ENCODE results near the gene ATP2C2.
"Not testable (repeated sequence)": the region's sequence is repeated elsewhere in the genome, so short reads cannot be mapped to it uniquely, and the experiment has no call there.

ATP2C2 gene

DNA sequence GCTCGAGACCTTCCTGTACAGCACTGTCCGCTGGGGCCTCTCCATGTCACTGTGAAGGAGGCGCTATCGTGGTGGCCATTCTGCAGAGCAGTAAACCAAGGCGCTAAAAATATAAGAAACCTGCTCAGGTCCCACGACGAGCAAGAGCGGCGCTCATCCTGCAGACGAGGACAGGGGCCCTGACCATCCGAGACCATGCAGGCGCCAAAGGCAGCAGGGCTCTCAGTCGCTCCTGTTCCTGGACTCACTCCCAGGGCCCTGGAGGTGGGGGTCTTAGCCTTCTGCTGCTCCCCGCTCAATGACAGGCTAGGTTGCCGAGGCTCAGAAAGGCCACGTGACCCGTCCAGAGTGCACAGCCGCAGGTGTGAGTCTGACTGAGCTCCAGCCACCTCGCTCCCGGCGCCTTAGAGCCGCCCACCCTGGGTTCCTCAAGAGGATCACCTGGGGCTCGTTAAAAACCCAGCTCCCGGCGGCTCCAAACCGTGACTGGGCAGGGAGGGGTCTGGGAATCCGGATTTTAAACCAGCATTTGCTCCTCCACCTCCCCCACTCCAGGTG is 509 bp upstream of the ATP2C2 start:
- DNase-seq = no peak

DNA sequence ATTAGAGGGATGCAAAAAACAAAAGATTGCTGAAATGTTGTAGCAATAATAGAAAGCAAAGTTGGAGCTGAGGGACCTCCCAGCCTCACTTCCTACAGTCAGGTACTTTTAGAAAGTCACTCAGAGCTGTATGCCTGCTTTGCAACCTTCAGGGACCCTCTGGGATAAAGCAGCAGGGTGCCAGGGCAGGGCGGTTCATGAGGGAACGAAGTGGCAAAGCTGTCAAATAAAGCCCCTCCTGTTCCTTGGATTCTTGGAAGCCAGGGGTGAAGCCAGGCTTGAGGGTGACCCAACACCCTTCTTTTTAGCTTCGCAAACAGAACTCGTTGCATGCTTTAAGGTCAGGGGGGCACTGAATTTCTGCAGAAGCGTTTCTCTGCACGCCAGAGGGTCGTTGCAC is 767 bp downstream of the ATP2C2 start:
- DNase-seq = no peak

DNA sequence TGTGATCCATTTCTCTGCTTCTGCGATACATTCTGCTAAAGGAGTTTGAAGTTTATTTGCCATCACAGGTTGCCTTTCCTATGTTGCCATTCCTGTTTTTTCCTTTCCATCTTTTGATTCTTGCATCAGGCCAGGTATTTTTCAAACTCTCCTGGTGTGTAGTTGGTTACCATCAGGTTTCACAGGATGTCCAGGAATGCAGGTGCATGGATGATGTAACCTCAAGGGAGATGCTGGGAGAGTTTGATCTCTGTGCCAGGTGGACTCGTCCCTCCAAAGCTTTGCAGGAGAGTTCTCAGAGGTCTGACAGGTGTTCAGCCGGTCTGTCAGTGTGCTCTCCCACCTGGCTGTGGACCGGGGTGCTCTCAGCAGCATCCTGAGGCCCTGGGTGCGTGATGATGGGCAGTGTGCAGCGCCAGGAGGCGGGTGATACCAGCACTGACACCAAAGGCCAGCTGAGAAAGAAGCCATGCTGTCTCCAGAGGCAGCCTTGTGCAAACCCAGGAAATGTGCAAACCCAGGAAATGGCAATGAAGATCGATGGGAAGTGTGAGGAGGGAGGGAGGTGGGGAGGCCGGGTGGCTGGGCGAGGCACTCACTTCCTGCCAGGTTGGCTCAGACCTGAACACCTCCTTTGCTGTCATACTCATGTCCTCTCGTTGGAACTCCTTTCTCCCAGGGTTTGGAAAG is 1.7 kb downstream of the ATP2C2 start:
- DNase-seq = no peak

DNA sequence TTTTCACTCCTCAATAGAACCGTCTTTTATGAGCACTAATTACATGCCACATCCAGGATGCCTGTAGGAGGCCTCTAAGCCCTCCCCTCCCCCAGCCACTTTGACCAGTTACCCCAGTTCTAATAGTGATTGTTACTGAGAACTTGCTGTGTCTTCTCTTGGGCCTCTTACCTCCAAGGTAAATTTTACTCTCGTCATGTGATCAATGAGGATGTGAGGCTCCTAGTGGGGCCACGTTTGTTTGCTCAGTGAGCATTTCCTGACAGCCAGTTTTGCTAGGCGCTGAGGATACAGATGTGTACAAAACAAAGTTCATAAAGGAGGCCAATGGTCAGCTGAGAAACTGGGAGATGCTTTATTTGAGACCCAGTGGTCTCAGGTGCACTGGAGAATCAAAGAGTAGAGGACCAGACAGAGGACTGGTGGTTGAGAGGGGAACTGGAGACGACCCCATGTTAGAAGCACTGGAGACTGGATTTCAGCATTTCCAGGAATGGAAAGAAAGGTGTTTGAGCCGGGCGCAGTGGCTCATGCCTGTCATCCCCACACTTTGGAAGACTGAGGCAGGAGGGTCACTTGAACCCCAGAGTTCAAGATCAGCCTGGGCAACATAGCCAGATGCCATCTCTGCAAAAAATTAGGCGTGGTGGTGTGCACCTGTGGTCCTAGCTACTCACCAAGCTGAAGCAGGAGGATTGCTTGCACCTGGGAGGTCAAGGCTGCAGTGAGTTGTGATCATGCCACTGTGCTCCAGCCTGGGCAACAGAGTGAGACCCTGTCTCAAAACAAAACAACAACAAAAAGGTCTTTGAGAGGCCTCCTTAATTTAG is 2.6 kb downstream of the ATP2C2 start:
- no peak for DNase-seq

DNA sequence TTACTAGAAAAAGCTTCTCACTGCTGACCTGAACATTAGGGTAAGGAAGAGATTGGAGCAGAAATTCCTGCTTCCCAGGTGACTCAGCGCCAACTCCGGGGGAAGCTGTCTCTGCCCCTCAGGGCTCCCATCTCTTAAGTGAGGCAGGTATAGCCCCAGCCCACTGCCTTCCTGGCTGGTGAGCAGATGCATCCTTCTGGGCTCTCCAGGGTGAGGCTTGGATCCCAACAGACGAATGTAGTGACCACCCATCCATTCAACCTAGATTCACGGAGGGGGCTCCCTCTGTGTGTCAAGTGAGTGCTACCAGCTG is 3.2 kb downstream of the ATP2C2 start:
- no peak for DNase-seq

DNA sequence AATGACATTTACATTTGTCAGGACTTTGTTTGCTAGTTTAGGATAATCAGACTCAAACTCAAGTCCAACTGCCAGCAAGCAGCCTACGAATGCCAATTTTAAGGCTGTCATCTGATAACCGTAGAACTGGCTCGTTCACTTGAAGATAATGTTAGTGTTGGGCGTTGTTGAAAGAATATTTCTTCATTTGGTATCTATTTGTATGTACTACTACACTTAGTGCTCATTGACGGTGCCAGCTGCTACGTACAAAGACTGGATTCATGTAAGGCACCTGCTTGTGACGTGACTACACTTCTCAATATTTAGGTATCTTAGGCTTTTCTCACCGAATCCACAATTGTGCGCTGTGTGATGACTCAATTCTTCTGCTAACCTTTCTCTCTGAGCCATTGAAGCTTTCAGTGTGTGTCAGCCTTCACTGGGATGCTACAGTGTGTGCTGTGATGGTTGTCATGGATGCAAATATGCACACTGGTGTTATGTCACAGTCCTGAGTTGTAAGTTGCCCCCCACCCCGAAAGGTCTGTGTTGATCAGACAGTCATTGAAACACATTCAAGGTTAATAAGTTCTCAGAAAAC is 5.7 kb downstream of the ATP2C2 start:
- DNase-seq = no peak

DNA sequence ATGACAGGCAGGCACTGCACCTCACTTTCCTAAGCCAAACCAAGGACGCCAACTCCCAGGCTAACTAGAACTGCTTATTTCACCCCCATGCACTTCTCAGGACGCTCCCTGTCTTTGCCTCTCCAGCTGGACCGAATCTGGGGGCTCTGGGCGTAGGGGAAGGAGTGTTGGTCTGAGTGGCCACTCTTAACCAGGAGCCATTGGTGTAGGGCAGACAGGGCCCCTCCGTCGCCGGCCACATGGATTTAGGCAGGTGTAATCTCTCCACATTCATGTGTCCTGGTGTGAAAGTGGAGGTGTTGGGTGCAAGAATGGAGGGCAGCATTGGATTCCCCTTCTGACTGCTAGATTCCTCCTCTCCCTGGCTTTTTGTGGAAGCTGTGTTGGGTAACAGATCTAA is 9.8 kb downstream of the ATP2C2 start:
- no peak for DNase-seq

DNA sequence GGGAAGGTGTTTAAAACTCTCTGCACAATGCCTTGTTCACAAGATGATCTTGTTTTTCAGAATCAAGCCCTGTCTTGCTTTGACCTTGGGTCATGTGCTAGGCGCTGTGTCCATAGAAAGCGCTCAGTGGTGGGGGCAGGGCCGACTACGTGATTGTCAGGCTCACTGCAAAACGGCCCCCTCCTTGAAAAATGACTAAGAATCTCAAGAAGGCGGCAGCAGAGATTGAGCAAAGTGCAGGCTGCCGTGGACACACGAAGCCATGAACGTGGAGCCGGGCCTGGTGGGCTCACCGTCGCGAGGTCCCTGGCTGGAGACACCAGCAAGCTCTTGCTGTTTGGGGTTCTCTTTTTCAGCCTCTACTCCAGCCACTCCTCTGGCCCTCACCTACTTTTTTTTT is 10.2 kb downstream of the ATP2C2 start:
- no peak for DNase-seq

DNA sequence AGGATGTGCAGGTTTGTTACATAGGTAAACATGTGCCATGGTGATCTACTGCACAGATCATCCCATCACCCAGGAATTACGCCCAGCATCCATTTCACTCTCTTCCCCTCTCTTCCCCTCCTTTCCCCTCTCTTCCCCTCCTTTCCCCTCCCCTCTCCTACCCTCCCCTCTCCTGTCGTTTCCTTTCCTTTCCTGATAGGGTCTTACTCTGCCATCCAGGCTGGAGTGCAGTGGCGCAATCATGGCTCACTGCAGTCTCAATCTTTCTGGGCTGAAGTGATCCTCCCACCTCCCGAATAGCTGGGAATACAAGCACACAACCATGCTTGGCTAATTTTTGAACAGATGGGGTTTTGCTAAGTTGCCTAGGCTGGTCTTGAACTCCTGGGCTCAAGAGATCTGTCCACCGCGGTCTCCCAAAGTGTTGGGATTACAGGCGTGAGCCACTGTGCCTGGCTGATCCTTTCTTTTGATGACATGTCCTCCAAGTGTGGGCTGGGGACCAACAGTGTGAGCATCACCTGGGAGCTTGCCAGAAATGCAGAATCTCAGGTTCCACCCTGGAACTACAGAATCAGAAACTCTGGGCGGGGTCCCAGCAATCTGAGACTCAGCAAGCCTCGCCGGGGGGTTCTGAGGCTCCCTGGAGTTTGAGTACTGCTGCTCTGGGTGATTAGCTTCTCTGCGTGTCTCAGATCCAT is 10.8 kb downstream of the ATP2C2 start:
- no peak for DNase-seq

DNA sequence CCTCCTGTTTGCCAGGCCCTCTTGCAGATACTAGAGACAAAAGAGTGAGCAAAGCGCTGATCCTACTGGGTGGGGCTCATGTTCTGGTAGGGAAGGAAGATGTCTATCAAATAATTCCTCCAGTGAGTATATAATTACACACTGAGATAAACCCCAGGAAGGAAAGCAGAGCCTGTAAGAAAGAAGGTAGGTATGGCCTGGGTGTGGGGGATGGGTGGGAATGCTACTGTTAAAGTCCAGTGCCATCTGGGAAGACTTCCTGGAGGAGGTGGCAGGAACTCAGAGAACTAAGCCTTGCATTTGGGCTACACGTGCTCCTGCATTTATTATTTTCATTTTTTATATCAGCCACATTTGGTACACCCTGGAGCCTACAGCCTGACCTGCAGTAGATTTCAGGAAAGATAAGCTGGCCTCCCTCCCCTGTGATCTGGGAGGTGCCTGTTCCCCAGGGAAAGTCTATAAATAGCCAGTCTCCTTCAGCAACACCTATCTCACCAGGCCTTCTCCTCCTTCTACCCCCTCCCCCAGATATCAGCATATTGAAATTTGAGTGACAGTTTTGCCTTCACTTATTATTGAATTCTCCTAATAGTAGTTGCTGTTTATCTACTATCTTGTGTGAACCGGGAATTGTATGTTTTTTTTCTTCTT is 11.5 kb downstream of the ATP2C2 start:
- no peak for DNase-seq

DNA sequence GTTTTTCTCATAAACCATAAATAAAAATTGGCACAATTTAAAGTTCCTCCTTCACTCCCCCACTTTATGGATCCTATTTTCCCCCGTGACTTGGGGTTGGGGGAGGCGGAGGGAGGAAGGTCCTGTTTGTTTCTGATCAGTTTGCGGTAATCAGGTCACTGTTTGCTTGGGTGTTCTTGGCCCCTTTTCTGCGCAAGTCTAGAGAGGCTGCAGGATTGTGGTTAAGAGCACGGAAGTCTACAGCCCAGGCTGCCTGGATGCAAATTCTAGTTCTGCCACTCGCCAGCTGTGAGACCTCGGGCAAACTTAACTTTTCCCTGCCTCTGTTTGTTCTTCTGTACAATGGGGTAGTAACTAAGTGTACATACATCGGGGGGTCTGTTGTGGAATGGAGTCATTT is 12.1 kb downstream of the ATP2C2 start:
- no peak for DNase-seq

DNA sequence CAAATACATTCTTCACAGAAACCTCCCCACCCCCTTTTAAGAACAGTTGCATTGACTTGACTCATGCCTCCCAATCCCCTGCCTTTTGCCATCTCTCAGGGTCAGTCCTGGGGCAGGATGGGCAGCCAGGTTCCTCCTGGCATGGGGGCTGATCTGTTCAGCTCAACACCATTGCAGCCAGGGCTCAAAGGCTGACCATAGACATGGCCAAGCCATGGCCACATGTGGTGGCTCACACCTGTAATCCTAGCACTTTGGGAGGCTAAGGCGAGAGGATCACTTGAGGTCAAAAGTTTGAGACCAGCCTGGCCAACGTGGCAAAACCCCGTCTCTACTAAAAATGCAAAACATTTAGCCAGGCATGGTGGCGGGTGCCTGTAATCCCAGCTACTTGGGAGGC is 14.1 kb downstream of the ATP2C2 start:
- no peak for DNase-seq

DNA sequence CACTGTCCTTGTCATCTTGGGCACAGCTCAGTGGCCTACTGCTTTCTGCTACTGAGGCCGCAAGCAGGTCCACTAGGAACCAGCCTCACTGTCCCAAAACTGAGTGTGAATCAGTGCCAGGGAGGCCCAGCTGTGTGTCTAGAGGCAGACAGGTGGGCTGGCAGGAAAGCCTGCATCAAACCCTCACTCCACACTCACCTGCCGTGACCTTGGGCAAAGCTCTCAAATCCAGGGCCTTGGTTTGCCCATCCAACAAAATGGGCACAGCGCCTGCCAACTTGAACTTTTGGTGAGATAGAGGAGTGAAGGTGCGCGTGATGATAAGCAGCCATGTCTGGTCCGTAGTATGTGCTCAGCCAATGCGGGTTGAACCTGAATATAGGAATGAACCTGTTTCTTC is 14.8 kb downstream of the ATP2C2 start:
- DNase-seq = no peak

DNA sequence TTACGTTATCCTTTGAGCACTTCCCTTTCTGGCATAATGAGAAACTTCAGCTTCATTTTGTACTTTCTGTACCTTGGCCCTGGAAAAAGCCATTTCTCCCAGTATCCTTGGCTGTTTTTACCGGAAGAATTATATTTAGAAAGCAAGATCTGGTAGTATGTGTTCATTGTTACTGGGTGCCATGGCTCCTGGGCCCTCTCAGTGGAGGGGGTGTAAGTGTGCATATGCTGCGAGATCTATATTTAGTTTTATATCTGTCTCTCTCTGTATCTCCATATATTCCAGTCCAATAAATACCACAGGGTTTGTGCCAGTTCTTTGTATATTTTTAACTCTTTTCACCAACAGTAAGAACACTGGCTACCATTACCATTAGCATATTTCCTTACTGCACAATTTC is 17.7 kb downstream of the ATP2C2 start:
- DNase-seq = no peak

DNA sequence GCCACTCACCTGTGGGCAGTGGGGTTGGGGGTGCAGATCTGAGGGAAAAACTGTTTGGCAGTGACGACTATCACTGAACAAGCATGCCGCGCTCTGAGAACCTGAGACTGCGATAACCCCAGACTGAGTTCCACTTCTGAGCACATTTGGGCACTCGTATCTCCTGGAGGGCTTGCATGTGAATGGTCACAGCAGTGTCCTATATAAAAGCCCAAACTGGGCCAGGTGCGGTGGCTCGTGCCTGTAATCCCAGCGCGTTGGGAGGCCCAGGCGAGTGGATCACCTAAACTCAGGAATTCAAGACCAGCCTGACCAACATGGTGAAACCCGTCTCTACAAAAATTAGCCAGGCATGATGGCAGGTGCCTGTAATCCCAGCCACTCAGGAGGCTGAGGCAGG is 18.7 kb downstream of the ATP2C2 start:
- no peak for DNase-seq

DNA sequence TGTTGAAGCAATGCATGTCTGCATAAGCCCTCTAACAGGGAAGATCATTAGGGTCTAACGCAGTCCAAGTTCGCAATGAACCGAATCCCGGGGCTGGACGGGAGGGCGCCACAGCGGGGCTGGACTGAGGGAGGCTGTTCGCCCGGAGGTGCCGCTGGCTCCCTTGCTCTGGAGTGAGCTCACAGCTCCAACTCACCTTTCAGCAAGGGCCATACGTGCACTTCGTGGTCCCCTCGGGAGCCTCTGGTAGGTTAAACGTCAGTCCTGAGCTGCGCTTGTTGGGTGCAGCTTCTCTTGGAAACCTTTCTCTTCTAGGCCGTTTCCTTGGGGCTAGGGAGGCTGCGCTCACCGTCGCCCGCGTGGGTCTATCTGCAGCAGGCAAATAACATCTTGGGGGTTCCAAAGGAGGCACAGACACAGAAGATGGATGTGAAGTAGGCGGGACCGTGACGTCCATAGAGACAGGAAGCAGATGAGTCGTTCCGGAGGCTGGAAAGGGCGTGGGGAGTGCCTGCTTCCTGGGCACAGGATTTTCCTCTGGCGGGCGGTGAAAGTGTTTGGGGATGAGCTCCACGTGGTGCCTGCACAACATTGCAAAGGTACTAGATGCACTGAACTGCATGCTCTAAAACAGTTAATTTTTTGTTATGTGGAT is 21.9 kb downstream of the ATP2C2 start:
- DNase-seq = no peak

DNA sequence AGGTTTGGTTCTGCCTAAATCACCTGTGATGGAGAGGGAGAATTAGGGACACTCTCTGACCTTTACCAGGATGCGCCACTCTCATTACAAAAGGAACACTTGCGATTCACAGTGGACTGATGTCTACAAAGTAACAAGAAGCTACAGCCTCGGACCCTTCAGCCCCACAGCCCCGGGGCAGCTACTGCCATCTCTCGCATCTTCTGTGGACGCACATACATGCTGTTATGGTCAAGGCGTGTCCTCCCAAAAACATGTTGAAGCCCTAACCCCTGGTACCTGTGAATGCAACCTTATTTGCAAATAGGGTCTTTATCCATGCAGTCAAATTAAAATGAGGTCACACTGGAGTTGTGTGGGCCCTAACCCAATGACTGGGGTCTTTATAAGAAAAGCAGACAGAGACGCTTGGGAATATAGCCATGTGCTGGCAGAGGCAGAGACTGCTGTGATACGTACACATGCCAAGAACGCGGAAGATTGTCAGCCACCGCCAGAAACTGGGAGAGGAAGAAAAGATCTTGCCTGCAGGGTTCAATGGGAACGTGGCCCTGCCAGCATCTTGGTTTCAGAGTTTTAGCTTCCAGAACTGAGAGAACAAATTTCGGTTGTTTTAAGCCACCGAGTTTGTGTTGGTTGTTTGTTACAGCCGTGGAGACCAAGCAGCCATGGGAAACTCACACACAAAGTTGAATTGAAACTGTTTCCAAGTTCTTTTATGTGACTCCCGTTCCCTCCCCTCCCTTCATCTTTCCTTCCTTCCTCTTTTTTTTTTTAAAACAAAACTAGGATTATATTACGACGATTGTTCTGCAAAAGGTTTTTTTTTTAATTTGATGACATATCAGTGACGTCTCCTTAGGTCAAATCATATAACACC is 23.1 kb downstream of the ATP2C2 start:
- DNase-seq = no peak

DNA sequence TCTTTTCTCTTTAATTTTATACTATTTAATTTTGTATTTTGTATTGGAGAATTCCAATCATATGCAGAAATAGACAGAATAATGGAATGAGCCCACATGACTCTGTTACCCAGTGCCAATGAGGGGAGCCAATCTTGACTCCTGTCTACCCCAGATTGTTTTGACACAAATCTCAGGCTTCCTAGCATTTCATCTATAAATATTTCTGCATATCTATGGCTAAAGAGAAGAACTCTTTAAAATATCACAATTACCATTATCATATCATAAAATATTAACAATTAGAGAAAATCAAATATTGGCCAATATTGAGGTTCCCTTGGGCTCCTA is 23.7 kb downstream of the ATP2C2 start:
- no peak for DNase-seq

DNA sequence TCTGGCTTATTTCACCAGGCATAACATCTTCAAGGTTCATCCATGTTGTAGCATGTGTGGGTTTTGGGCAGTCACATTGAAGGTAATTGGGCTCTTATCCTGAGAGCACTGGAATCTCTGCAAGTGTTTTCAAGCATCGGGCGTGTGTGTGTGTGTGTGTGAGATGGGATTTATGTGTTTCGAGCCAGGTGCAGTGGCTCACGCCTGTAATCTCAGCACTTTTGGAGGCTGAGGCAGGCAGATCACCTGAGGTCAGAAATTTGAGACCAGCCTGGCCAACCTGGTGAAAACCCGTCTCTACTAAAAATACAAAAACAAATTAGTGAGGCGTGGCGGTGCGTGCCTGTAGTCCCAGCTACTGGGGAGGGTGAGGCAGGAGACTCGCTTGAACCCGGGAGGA is 27.7 kb downstream of the ATP2C2 start:
- DNase-seq = not testable (repeated sequence)

DNA sequence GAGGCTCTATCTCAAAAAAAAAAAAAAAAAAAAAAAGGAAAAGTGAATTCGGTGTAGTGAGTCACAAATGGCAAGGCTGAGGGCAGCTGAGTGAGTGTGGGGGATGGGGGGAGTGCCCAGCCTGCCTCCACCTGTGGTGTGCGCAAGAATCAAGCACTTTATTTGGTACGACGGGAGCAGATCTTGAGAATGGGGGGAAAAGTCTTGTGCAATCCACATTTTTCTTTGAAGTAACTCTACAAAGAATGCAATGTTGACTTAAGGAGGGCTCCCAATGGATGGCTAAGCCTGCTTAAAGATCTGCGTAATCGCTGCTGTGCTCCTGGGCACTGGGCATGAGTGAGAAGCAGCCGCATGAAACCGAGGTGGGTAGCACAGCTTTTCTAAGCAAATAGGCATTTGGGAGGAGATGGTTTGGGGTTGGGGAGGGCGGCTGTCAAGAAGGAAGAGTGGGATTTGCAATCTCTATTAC is 28.2 kb downstream of the ATP2C2 start:
- no peak for DNase-seq

DNA sequence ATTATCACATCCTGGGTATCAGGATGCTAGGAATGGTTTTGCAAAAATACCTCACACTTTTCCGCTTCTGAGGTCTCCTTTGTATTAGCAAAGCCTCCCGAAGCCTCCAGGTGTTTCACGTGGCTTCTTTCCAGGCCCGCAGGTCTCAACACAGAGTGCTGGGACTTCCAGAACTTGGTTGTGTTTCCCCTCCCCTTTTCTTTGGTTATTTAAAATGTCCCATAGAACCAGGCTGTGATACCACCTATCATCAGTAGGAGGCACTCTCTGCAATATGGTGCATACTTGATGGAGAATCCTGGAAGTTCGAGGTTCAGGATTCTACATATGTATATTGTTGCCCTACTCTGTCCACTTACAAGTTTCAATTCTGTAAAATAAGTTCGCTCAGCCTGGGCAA is 28.8 kb downstream of the ATP2C2 start:
- DNase-seq = no peak

All from activated CD4-positive, CD25-positive, alpha-beta regulatory T cell (primary cell).